Measurements from ENCODE around the gene CCNQ.
A peak's percentile ranks its signal among the peaks of the same experiment; 100 is the strongest.
"Not testable (repeated sequence)": the region's sequence is repeated elsewhere in the genome, so short reads cannot be mapped to it uniquely, and the experiment has no call there.

The CCNQ gene

DNA sequence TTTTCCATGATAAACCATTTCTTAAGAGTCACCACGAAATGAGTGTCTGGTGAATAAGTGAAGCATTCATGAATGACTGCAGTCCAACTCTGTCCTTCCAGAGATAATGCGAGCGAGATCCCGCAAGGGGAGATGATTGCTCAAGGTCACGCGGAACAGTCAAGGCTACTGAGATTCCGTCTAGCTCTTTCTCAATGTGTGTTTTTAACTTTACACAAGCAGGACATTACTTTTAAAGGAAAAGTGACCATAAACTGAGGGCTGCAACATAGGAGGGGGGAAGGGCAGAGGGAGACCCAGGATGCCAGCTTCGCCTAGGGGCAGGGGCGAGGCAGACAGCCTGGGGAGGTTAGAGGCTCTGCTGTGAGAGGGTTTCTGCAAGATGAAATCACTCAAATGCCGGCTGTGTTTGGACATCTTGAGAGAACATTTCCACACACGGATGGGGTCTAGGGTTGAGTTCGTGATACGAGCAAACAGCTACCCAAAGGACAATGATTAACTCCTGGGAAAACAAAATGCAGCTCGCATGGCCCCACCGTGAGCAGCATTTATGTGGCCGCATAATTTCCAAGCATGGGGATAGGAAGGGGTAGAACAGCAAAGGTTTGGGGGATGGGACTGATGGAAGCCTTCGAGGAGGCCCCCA, 23.8 kb upstream of the CCNQ start:
- no peak for DNase-seq

DNA sequence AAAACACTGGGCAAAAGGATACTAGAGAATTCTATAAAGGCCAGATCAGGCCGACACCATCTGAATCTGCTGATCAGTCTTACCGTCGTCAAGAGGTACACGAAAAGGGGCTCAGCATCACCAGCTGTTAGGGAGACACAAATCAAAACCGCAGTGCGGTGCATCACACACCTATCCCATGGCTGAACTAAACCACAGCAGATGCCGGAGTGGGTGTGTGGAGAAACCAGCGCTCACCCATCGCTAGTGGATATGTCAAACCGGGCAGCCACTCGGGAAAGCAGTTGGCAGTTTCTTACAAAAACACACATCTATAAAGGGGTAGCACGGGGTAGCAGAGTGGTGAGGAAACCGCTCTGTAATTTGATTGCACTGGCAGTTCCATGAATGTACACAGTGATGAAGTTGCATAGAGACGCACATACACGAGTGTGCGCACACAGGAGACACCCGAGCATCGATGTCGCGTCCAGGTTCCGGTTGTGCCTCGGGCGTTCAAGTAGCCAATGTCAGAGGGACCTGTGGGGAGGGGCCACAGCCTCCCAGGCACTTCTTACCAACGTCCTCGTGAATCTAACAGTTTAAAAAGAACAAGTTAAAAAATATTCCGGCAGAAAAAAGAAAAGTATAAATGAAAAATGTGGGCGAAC, 23.1 kb upstream of the CCNQ start:
- DNase-seq: no peak

DNA sequence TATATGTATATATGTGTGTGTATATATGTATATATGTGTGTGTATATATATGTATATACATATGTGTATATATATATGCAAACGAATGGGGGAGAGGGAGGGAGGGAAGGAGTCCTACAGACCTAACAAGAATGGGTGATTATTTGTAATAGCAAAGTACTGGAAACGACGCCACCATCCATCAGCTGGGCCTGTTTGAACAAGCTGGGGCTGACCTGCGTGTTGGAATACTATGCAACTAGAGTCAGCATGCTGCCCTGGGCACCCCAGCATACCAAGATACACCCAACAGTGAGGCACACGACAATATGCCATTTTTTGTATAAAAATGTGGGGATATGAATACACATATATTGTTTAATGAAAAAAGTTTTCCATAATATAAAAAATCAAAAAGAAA, 21.6 kb upstream of the CCNQ start:
- DNase-seq: no peak

DNA sequence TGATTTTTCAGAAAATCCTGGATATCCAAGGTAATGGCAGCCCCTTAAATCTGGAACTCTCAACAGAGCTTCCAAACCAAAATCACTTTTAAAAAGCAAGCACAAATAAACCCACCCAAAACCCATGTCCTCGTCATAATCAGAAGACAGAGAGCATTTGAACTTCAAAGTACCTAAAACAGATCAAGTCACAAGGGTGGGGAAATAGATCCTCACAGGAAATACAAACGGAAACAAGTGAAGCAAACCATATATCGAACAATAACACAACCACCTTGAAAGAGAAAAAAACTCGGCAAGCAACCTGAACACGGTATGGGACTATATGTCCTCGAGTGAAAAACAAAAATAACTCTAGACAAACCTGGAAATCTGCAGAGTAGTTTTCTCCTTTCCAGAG, 15.9 kb upstream of the CCNQ start:
- DNase-seq: no peak

DNA sequence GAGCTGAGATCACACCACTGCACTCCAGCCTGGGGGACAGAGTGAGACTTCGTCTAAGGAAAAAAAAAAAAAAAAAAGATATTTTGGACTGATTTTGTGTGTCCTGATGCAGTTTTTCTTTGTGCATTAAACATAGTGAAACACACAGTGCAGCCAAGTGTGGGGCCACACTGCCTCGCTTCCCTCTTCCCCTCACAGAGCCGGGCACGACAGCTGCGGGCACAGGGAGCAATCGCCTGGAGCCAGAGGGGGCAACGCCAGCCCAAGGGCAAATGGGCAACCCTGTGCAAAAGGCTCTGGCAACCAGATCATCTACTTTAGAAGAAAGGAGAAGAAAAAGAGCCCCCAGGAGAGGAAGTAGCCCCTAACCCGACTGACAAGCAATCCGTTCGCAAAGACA, 13.5 kb upstream of the CCNQ start:
- DNase-seq: no peak

DNA sequence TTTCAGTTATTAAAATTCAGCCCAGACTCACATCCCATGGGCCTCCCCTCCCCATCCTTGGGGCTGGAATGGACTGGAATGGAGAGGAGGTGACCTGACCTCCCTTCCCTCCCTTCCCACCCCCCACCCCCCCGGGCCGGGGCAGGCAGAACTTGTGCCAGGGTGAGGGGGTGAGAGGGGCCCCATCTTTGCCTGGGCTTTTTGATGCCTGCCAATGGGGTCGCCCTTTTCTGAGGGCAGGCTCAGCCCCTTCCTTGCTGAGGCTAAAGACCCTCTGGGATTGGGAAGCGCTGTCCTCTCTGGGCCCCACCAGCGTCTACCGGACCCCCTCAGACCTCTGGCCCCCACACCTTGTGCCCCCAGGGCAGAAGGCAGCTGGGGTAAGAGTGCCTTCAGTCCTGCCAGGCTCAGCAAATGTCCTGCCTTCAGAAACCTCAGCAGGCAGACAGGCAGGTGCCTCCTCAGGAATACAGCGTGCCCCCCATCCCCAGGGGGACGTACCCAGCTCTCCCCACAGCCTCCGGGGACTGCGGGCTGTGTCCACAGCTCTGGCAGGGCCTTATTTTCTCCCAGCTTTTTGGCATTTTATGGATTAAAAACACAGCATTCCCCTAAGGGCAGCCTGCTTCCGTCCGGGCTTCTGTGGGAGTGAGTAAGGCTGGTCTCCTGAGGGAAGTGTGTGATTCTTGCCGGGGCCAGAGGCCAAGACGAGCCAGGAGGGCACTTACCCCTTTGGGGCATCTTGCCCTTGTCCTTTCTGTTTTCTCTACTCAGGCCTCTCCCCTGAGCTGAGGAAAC, 12.6 kb upstream of the CCNQ start:
- DNase-seq: no peak

DNA sequence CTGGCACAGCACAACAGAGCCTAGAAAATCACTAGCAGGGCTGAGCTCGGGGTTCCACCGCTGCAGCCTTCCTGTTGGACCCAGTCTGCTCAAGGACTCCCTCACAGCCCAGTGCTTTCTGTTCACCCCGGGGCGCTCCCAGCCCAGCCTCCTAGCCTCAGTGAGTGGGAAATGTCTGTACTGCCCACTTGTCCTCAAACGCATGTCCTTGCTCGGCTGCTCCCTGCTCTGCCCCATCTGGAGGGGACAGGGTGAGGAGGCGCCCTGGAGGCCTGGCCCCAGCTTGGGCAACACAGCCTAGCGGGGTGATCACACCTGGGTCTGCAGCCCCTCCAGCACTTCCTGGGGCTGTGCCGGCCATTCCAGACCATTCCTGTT, 11.9 kb upstream of the CCNQ start:
- DNase-seq: no peak

DNA sequence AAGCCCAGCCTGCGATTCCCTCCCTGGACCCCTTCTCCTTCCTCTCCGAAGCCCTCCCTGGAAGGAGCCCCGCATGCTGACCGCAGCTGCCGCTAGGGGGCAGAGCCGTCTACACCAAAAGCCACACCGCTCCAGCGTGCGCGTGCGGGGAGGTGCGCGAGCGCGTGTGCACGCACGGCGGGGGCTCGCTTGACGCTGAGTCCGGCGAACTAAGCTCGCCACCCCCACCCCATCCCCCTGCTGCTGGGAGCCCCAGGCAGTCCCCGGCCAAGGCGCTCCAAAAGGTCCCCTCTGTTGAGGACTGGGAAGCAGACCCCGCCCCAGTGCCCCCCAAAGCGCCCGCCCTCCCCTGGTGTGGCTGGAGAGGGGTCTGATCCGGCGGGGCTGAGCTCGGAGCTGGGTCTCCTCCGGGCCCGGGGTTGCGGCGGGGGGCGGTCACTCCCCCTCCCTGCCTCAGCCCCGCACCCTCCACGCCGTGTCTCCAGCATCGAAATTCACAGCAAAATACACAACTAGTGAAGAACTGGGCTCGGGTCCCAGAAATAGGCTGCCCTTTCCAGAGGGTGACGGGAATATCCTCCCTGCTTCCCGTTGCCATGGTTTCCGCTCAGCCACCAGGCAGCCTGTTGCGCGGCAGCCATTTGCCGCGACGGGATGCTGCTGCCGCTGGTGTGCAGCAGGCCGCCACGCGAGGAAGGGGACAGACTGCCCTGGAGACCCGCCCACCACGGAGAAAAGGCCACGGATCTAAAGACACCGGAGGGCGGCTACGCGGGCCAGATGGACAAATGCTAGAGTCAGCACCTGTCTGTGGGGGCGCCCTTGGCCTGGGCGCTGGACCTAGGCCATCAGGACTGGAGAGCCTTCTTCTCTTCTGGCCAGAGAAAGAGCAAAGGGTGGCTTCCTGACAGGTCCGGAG, 11.2 kb upstream of the CCNQ start:
- peak; percentile 53 for DNase-seq

DNA sequence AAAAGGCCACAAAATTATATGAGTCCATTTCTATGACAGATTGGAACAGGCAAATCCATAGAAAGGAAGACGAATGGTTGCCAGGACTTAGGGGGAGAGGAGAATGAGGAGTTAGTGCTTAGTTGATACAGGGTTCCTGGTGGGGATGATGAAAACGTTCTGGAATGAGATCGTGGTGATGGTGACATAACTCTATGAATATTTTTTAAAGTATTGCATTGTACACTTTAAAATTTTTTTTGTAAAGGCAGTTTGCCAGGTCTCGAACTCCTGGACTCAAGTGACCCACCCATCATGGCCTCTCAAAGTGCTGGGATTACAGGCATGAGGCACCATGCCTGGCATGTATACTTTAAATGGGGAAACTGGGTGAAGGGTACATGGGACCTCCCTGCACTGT, 9.9 kb upstream of the CCNQ start:
- no peak for DNase-seq

DNA sequence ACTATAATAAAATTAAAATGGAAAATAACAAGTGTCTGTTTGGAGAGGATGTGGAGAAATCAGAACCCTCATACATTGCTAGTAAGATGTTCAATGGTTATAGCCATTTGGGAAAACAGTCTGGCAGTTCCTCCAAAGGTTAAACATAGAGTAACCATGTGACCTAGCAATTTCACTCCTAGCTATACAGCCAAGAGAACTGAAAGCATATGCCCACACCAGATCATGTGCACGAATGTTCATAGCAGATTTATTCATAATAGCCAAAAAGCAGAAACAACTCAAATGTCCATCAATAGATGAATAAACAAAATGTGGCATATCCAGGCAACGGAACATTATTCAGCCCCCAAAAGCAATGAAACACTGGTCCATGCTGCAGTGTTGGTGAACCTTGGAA, 9.4 kb upstream of the CCNQ start:
- DNase-seq: no peak

DNA sequence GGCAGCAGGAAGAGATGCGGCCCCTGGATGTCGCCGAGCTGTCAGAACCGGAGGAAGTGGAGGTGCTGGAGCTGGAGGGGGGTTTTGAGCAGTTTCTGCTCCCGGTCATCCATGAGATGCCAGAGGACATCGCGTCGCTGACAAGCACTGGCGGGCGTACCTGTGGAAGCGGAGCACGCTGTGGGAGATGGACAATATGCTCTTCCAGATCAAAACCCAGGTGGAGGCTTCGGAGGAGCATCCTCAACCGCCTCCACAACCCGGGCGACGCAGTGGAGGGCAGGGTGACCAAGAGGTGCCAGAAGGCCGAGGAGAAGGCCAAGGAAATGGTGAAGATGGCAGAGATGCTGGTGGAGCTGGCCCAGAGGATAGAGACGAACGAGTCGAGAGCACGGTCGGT, 7.6 kb upstream of the CCNQ start:
- DNase-seq: no peak

DNA sequence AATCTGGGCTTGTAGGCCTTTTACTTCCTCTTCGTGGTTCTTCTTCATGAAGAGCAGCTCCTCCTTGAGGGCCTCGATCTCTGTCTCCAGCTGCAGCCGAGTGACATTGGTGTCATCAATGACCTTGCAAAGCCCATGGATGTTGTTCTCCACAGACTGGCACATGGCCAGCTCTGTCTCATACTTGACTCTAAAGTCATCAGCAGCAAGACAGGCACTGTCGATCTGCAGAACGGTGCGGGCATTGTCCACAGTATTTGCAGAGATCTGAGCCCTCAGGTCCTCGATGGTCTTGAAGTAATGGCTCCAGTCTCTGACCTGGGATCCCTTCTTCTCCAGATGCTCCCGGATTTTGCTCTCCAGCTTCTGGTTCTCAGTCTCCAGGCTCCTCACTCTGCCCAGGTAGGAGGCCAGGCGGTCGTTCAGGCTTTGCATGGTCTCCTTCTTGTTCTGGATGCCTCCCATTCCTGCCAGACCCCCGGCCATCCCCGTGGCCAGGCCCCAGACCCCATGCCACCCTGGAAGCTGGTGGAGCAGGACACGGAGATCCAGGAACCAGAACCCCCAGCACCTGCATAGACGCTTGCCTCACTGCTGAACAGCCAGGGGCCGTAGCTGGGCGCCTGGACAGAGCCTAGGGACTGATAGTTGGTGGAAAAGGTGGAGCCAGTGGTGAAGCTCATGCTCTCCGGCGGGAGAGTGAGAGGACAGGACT, 5.9 kb upstream of the CCNQ start:
- not testable (repeated sequence) for DNase-seq

DNA sequence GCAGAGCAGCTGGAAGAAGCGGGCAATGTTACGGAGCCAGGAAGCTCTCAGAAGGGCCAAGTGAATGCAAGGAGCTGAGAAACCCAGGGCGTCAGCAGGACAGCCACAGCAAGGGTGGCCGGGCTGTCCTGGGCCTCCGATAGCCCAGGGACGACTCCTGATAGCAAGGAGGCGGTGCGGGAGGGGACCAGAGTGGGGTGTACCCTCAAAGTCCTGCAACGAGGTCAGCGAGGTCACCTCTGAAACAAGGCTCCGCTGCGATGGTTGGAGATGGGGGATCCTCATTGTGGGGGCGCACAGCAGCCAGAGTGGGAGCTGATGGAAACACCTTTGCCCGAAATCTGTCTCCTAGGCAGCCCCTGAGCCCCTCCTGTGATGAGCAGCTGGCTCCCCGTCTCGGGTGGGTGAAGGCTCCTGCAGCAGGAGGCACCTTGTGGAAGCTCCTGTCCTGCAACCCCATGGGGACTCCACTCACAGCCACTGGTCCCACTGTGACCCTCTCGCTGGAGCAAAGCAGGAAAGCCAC, 4.3 kb upstream of the CCNQ start:
- DNase-seq: no peak

DNA sequence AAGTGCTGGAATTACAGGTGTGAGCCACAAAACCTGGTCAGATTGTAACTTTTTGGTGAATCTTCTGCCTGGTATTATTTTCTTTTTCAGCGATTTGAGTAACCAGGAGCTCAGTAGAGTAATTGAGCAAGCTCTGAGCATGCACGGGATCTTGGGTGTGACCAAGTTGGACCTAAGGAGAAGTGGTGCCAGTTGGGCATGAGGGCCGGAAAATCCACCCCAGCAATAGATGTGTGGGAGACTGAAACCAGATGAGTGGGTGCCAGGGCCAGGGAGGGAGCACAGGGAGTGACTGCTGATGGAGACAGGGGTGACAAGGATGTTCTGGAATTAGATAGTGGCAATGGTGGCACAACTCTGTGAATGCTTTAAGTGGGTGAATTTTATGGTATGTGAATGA, 3.7 kb upstream of the CCNQ start:
- DNase-seq: no peak

DNA sequence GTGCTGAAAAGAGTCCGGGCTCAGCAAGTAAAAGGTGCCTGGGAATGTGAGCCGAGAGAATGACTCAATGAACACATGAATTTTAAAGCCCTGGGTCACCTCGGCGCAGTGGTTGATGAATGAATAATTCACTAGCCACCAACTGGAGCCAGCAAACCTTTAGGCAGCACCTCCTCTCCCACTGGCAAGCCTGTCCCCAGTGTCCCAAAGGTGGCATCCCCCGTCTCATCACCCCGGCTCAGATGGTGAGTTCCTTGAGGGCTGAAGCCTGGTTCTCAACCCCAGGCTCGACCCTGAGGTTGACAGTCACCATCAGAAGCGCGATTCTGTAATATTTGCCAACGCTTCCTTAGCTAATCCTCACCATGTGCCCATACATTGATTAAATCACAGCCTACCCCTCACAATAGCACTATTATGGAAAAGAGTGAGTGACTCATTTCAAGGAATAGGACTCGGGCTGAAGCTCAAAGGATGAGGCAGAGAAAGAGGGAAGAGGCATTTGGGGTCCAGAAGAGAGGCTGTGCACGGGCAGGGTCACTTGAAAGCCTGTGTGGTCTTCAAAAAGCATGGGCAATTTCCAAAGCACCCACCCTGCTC, 2.7 kb upstream of the CCNQ start:
- DNase-seq: no peak

DNA sequence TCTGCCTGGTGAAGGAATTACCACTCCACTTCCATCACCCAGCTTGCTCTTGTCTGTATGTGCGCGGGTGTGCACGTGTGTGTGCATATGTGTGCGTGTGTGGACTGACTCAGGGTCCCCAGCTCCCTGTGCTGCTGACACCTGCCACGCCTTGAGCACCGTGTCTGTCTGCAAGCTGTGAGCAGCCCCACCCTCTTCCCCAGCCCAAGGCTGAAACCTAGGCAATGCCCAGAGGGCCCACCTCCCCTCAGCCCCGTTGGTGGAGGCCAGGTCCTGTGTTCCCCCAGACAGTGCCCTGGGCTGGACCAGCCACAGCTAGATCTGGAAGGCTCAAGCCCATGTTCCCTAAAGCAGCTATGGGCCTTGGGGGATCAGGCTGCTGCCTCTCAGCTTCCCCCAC, 2.0 kb upstream of the CCNQ start:
- DNase-seq: no peak

DNA sequence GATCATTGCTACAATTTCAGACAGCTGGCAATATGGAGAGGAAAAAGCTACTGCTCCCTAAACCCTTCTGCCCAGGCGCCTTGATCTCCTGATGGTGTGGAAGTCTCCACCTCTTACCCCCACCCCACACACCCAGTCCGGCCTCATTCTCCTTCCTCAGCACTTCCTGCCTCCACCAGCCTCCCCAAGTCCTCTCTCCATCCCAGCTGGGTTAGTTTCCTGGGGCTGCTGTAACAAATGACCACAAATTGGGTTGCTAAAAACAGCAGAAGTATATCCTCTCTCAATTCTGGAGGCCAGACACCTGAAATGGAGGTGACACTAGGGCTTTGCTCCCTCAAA, 1.1 kb upstream of the CCNQ start:
- DNase-seq: peak; percentile 17

DNA sequence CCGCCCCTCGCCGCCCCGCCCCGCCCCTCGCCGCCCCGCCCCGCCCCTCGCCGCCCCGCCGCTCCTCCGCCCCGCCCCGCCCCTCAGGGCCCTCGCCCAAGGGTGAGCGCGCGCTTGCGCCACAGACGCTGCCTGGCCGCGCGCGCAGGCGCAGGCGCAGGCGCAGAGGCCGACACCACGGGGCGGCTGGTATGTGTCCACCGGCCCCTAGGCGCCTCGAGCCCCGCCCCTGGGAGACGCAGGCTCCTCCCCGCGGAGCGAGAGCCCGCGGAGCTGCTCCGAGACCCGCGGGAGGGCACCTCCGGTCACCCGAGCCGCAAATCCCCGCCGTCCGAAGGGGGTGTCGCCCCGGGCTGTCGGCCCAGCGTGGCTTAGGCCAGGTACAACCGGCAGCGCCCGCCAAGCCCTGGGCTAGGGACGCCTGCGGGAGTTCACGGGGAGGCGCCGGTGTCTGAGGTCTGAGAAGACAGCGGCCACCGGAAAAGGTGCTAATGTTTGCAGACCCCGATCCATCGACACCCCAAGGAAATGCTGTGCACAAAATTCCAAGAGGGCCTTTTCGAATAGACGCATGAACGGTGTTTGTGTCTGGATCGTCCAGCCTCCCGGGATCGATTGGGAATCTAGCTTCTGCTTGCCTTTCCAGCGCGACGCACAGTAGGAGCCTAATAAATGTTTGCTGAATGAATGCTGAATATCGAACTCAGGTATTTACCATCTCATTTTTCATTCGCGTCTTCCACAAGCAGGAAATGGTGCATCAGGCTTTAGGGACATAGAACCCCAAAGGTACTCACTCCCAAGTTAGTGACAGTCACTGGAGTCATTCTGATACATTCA, 473 bp upstream of the CCNQ start:
- DNase-seq: peak; percentile 84

DNA sequence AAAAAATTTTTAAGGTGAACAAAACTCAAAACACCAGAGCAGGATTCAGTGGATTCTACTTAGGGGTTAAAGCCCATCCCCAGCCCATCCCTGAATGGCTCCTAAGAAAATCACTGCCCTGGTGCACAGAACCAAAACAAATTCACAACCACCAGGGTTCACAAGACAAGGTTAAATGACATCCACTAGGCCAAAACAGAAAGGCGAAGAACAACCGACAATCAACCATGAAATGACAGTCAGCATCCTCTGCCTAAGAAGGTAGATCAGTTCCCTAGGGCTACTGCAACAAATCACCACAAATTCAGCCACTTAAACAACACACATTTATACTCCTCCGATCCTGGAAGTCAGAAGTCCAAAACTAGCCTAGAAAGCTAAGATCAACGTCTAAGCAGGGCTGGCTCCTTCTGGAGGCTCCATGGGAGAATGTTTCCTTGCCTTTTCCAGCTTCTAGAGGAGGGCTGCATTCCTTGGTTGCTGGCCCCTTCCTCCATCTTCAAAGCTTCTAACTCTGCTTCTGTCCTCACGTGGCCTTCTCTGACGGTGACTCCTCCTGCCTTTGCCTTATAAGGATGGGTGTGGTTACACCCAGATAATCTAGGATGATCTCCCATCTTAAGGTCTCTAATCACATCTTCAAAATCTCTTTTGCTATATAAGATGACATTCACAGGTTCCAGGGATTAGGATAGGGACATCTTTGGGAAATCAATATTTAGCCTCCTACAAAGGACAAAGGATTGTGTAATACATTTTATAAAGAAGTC, 1.8 kb downstream of the CCNQ start:
- DNase-seq: peak; percentile 3
